Activated CD8-positive, alpha-beta memory T cell treated with anti-CD3 and anti-CD28 coated beads for 4 hours (primary cell): ENCODE results near the gene LRRC71.
A peak's percentile ranks its signal among the peaks of the same experiment; 100 is the strongest.

Experiments used
- DNase-seq, 2 donors: peaks; one replicate each; pipeline ENCODE4 v3.0.0-alpha.2; 2020; ENCODE audit warnings: low read depth in 2 of 2

LRRC71 gene

DNA sequence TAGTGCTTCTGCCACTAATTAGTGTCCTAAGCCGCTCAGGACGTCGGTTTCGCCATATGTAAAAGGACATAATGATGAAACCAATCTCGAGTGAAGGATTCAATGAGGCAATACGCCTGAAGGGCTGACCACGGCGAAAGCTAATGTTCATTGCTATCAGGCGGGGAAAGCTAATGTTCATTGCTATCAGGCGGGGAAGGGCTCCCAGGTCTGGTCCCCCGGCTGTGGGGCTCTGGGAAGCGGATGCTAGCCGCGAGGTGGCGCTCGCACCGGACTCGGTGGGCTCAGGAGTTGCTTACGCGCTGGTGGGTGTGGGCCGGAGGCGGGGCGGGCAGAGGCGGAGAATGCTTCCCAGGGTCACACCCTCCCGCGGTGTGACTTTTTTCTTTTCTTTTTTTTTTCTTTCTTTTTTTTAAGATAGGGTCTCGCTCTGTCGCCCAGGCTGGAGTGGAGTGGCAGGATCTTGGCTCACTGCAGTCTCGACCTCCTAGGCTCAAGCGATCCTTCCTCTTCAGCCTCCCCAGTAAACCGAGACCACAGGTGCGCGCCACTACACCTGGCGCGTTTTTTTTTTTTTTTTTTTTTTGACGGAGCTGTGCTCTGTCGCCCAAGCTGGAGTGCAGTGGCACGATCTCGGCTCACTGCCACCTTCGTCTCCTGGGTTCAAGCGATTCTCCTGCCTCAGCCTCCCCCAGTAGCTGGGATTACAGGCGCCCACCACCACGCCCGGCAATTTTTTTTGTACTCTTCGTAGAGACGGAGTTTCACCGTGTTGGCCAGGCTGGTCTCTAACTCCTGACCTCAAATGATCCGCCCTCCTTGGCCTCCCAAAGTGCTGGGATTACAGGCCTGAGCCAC, 28.0 kb upstream of the LRRC71 start:
- peak; percentile 71 to 78 for DNase-seq

DNA sequence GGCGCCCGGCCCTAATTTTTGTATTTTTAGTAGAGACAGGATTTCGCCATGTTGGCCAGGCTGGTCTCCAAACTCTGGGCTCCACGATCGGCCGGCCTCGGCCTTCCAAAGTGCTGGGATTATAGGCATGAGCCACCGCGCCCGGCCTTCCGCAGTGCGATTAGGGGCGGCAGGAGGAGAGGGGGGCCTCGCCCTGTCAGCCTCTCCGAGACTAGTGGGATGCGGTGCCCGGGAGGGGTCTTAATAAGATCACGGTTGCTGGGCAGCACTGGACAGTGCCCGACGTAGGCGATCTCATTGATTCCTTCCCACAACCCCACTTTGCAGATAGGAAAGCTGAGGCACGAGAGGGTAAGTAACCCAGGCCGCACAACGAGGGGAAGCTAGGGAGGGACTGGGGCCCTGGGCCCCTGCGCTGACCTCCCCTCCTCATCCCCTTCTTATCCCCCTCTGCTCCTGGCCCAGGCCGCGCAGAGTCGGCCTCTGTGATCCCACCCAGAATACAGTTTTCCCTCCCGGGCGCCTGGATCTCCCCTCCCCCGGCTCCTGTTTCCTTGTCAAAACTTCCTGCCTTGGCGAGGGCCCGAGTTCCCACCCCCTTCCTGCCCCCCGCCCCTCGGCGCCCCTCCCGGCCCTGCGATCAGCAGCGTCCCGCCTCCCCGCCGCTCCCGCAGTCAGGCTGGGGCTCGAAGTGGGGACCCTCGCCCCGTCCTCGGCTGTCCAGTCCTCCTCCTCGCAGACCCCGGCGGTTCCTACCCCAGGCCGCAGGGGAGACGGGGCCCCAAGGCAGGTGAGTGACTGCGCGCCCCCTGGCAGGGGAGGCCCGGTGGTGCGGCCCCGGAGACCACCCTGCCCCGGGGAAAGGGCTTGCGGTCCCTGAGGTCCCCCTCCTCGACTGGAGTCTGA, 27.1 kb upstream of the LRRC71 start, which contains the start of gene PEAR1:
TSS of gene PEAR1 (plus strand) at position 671 of the 906 bp plus-strand sequence. CDS start 10,209 bp downstream, outside the sequence.
- no peak for DNase-seq

DNA sequence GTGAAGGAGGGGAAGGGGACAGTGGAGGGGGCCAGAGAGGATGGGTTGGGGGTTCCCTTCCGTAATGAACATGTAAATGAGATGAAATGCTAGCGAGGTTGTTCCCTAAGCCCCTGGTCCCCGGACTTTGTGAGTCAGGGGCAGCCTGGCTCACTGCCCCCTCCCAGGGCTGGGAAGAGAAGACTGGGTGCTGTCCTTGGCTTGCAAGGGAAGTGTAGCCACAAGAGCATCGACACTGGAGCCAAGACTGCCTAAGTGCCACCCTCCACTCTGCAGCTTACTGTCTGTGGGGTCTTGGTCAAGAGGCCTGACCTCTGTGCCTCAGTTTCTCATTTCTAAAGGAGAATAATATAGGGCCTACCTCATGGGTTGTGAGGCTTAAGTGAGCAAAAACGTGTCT, 26.4 kb upstream of the LRRC71 start:
- DNase-seq: no peak

DNA sequence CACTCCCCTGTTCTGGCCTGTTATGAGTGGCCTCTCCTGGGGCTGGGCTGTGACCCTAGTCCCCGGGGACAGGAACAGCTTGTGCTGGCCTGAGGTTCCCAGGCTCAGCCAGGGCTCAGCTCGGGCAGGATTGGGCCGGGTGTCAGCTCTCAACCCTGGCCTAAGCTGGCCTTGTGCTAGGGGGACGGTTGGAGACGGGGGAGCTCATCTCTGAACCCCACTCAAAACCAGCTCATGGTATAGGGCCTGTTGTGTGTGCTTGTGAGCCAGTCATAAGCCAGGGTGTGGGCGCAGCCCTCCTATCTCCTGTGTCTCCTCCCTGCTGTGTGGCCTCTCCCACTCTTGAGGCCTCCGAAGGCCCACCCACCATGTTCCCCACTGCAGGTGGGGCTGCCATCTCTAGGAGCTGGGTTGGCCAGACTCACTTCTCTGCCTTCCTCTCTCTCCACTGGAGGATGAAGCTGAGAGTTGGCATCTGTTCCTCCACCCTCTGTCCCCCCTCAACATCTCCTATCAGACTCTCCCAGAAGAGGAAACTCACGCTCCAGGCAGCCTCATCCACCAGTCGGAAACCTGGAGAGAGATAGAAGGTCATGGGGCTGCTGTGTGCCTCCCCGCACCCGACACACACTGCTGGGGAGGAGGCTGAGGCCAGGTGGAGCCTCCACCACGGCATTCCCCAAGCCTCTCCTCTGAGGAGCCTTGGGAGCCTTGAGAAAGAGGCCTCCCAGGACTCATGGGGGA, 25.5 kb upstream of the LRRC71 start:
- no peak for DNase-seq

DNA sequence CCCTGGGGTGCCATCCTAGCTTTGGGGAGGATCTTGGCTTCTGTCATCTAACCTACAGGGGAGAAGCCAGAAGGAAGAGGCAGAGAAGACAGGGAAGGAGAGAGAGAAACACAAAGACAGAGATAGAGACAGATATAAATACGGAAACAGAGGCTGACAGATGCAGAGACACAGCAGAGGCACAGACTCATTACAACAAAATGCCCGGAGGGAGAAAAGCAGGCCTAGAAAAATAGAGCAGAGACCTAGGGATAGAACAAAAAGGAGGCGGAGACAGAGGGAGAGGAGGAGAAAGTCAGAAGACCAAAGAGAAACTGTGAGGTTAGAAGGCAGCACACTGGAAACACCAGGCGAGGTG, 25.0 kb upstream of the LRRC71 start:
- DNase-seq: no peak

DNA sequence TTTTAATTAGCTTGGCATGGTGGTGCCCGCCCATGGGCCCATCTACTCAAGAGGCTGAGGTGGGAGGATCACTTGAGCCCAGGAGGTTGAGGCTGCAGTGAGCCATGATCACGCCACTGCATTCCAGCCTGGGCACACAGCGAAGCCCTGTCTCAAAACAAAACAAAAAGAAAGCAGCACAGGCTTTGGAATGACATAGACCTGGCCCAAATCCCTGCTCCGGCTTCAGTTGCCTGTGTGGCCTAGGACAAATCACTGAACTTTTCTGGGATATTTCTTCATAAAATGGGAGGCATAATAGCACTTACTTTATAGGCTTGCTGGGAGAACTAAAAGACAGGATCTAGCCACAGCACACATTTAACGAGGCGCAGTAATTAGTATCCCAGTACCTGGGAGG, 24.5 kb upstream of the LRRC71 start:
- no peak for DNase-seq

DNA sequence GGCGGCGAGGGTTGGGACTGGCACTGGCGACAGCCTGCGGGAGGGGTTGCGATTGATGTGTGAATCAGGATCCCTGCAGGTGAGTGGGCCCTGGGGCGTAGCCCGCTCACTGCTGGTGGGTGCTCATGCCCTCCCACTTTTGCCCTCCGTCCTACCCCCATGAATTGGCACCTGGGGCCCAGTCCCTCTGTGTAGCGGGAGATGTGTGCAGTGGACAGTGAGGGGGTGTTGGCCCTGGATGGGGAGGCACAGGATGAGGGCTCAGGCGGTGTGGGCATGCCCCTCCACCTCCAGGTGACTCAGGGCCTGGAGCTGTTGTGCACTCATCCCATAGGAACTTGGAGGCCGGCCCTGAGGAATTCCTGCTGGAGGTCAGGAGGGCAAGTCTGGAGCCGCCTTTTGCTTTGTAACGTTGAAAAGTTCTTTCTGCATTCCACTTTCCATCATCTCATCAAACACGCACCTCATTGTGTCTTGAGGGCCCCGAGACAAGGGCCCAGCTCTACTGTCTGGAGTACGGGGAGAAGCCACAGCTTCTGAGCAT, 23.9 kb upstream of the LRRC71 start:
- no peak for DNase-seq

DNA sequence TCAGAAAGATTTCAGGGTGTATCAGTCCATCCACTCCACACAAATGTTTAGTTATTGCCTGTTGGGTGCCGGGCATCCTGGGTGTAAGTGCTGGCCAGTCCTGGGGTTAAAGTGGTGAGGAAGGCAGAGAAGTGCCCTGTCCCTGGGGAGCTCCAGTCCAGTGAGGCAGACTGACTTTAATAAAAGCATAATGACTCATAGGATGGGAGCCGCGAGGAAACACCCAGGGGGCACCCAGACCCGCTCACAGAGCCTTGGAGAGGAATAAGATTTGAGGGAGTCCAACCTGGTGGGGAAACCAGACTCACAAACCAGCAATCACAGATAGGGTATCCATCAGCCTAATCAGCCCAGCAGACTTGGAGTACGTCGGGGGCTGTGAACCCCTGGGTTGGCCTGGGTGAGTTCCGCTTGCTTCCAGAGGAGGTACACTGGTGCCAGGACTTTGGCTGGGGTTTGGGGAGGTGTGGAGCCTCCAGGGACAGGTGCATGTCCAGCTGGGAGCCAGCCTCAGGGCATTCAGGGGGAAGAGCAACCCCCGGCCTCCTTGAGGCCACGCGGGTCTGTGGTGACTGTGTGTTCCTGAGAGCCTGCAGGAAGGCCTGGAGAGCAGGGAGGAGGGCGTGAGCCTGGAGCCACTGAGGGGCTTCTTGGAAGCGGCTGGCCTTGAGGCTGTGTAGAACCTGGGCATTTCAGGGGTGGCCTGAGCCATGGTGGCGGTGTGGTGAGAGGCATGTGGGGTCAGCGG, 23.2 kb upstream of the LRRC71 start:
- DNase-seq: no peak

DNA sequence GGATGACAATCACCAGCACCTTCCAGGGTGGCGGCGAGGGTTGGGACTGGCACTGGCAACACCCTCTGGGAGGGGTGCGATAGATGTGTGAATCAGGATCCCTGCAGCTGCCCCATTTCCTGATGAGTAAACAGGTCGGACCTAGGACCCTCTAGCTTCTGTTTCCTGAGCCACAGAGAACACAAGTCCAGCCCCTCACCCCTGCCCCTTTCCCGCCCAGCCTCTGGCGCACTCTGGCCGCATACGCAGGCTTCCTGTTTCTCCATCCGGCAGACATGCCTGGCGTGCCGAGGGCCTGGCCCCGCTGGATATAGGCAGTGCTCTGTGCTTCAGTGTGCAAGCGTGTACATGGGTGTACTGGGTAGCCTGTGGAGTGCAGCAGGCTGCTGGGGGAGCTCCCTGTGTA, 22.3 kb upstream of the LRRC71 start:
- no peak for DNase-seq

DNA sequence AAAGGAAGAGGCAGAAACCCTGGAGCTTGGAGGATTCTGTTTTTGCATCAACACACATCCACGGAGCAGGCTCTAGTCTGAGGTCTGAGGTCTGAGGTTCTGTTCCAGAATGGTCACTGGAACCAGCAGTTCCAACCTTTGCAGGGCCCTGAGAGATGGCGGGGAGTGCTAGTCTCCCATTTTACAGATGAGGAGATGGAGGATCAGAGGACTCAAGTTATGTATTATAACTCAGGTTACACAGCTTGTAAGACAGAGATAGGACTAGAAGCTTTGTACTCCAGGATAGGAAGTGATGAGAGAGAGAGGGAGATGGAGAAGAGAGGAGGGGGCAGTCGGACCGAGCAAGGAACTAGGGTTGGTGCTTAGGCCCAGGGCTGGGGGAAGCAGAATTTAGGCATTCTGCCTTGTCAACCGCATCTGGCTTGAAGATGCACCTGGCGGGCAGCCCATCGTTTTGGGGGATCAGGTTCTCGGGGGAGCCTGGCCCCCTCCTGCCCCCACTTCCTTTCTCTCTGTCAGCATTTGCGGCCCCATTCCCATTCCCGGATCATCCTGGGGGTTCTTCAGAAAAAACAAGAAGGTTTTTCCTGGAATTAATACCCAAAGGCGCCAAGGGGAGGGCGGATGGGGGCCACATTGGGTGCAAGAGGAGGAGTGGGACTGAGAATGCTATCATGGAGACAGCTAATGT, 21.3 kb upstream of the LRRC71 start:
- DNase-seq: no peak

DNA sequence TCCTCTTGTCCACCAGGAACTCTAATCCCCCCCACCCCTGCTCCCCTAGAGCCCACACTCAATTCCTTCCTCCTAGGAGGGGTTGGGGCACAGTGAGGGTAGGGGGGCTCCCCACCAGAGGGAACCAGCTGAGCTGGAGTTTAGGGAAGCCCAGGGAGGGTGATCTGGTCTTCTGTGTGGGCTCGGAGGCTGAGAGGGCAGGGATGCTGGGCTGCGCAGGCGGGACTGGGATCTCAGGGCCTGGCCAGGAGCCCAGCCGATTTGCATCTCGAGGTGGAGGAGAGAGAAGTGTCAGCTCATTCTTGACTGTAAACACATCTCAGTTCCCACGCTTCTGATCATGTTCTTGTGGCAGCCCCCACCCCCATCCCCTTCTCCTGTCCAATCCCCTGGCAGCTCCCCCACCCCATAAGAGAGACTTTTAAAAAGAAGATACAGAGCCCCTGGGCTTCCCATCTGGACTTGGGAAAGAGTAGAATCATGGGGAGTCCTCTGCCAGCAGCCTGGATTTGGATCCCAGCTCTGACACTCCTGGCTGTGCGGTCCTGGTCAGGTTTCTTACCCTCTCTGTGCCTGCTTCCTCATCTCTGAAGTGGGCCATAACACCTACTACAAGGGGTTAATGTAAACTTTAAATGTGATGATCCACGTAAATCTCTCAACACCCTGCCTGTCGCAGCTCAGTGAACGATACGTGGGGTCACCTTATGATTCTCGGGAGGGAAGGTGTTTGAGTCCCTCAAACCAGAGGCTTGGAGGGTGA, 20.3 kb upstream of the LRRC71 start:
- no peak for DNase-seq

DNA sequence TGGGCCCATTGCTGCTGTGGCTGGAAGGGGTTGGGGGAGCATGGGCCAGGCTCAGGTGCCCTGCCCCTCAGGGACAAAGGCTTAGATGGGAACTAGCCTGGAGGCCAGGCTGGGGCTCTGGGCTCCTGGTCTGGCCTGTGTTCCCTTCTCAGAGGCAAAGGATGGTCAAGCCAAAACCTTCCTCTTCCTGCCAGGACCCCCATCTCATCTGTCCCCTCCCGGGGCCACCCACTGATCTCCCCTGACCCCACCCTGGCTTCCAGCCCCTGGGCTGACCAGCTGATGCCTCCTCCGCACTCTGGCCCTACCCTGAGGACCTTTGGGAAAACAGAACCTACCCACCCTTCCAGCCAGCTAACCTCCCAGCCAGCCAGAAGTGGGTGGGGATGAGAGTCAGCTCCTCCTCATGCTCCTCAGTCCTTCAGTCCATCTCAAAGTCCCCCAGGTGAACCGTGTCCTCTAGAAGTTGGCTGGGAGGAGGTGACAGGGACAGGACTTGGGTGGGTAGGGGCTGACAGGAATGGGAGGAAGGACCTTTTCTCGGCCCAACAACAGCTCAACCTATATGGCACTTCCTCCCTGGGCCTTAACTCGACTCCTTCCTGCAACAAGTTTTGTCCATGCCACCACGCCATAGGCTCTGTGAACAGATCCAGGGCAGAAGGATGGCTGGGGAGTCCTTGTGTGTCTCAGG, 19.4 kb upstream of the LRRC71 start:
- DNase-seq: no peak

DNA sequence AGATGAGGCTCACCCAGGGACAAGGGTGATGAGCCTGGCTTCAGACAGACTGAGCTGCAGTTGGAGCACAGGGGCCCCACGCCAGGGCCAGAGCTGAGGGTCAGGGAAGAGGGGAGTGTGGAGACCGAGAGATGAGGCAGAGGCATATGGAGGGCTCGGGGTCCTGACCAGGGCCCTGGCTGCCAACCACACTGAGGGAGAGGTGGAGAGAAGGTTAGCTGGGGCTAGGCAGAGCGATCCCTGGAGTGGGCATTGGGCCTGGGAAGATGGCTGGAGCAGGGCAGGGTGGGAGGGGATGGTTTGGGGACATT, 18.9 kb upstream of the LRRC71 start:
- DNase-seq: no peak

DNA sequence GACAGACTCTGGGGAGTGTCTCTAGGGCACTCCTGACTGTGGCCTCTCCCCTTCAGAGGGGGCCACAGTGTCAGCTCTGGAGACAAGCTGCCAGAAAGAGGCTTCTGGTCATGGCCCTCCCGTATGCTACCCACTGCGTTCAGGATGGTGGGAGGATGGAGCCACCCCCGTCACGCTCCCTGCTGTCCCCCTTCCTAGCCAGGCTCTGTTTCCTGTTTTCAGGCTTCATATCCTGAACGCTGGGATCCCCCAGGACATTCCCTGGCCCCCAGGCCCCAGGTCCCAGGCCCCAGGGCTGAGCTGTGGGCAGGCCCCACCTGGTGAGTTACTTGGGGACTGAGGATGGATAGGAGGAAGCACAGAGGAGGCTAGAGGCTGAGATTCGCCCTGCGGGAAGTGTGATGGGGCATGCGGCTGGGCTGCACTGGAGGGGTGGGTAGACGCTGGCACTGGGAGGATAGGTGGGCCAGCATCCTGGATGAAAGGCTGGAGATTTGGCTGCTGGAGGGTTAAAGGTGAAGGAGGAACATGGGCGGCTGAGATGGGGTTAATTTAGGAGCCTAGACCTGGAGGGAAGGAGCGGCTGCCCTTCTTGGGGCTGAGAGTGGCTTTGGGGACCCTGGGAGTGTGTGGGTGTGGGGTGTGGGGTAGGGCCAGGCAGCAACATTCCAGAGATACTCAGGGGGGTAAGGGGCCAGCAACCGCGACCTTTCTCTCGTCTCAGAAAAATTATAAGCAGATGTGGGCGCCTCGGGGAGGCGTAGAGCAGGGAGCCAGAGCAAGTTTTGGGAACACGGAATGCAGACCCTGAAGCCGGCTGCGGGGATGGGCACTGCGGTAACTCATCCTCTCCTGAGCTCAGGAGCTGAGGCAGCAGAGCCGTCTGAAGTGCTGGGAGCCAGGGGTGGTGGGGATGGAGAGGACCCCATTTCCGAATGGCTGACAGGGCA, 18.2 kb upstream of the LRRC71 start:
- DNase-seq: no peak

DNA sequence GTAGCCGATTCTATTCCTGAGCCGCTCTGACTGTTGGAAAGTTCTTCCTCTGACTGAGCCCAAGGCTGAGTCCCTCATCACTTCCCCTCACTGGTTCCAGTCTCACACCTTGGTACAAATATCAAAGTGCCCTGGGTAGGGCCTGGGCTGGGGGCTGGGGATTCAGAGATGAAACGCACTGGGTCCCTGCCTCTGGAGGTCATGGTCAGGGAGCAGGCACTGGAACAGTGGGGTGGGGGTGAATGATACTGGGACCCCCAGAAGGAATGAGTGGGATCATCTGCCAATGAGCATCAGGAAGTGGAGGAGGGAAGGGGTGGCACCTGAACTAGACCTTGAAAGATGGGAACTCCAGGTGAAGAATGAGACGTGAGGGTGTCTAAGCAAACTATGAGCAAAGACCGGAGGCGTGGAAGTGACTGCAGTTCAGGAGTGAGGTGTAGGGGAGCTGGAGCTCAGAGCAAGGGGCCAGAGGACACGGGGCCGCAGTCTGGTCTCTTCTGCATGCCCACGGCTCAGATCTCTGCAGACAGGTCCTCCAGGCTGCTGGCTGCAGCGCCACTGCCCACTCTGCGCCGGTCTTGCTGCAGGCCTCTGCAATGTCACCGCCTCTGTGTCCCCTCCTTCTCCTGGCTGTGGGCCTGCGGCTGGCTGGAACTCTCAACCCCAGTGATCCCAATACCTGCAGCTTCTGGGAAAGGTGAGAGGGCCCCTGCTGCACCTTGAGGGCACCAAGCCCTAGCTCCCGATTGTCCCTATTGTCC, 16.9 kb upstream of the LRRC71 start:
- no peak for DNase-seq

DNA sequence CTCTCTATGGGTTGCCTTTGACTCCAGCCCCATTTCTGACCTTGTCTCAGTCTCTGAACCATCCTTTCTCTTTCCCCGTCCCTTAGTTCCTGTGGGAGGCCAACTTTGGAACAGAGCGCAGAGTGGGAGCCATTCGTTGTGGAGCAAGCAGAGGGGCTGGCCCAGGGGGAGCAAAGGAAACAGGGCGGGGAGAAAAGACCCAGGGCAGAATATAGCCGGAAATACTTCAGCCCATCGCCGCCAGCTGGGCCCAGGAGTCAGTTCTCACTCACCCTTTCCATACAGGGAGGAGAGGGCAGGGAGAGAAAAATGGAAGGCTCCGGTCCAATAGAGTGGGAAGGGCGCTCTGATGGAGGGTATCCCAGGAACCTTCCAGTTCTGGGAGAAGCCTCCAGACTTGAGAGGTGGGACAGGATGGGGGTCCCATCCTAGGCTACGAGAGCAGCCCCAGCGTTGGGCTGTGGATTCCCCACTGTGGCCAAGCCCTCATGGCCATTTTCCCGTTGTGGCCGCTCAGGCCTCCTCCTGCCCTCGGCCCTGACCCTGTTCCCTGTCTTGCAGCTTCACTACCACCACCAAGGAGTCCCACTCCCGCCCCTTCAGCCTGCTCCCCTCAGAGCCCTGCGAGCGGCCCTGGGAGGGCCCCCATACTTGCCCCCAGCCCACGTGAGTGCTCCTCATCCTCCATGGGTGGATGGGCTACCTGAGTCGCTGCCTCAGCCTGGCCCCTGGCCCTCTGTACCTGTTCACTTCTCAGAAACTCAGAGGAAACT, 16.1 kb upstream of the LRRC71 start:
- DNase-seq: no peak

DNA sequence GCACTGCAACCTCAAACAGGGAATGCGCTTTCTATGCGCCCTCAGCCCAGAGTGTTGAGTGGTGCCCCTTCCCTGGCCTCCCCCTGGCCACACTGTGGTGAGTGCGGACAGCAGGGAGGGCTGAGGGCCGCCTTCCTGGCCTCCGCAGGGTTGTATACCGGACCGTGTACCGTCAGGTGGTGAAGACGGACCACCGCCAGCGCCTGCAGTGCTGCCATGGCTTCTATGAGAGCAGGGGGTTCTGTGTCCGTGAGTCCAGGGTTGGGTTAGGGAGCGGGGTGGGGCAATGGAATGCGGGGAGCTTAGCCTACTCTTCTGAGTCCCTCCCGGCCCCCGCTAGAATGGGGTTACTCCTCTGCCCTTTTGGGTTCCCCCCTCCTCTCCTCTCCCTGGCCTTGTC, 15.3 kb upstream of the LRRC71 start:
- no peak for DNase-seq
